ENCODE results near the gene BSG. TPM values are rescaled to one million over a fixed set of nuclear protein-coding genes. Genes with fewer than 3 reads are reported as not detected.

BSG gene
- total RNA-seq, 4 donors from 2014 or later: 182 to 408 (median 289) TPM

DNA sequence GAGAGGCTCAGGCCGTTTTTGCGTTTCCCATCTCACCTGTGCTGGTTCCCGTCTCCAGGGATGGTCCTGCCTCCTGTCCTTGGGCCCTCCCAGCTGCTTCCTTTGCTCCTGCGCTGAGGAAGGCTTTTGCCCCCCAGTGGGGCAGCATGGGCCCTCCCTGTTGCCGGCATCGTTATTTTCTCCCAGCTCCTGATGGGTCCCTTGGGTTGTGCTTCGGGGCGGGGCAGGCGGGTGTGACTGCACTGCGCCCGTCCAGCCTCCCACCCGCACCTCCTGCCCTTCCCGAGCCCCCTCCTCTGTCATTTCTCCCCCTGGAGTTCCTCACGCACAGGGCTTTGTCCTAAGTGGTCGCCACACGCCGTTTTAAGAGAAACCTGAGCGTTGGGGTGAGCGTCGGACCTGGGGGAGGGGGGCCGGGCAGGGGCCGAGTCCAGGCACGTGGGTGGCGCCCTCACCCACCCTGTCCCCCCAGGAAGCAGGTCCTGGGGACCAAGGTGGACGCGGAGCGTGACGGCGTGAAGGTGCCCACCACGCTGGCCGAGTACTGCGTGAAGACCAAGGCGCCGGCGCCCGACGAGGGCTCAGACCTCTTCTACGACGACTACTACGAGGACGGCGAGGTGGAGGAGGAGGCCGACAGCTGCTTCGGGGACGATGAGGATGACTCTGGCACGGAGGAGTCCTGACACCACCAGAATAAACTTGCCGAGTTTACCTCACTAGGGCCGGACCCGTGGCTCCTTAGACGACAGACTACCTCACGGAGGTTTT lies 31.3 kb upstream of the BSG start:
- no peak for DNase-seq
- H3K4me1 ChIP-seq: peaks cover 0 to 4% (median 0%) of the 10 kb centered on the region in 3 donors
- H3K9me3 ChIP-seq: no peaks in the 10 kb centered on the region
- WGBS, 2 donors: 86 to 90% methylated on average over 23 to 27 of the region's 51 CpGs
- H3K27ac ChIP-seq: no peak overlapping the region
- no peaks in the 10 kb centered on the region for H3K27me3 ChIP-seq
- intact Hi-C loops (cut with DNase I): no loop called here
- TF ChIP-seq, protein P1, sequence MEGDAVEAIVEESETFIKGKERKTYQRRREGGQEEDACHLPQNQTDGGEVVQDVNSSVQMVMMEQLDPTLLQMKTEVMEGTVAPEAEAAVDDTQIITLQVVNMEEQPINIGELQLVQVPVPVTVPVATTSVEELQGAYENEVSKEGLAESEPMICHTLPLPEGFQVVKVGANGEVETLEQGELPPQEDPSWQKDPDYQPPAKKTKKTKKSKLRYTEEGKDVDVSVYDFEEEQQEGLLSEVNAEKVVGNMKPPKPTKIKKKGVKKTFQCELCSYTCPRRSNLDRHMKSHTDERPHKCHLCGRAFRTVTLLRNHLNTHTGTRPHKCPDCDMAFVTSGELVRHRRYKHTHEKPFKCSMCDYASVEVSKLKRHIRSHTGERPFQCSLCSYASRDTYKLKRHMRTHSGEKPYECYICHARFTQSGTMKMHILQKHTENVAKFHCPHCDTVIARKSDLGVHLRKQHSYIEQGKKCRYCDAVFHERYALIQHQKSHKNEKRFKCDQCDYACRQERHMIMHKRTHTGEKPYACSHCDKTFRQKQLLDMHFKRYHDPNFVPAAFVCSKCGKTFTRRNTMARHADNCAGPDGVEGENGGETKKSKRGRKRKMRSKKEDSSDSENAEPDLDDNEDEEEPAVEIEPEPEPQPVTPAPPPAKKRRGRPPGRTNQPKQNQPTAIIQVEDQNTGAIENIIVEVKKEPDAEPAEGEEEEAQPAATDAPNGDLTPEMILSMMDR (IDR thresholded peaks at IDR 0.05): no peak
- TF ChIP-seq POLR2A (IDR thresholded peaks at IDR 0.05): no peak
- H3K36me3 ChIP-seq: peaks cover 17 to 63% (median 46%) of the 10 kb centered on the region in 3 donors
- H3K4me3 ChIP-seq: no peak overlapping the region

DNA sequence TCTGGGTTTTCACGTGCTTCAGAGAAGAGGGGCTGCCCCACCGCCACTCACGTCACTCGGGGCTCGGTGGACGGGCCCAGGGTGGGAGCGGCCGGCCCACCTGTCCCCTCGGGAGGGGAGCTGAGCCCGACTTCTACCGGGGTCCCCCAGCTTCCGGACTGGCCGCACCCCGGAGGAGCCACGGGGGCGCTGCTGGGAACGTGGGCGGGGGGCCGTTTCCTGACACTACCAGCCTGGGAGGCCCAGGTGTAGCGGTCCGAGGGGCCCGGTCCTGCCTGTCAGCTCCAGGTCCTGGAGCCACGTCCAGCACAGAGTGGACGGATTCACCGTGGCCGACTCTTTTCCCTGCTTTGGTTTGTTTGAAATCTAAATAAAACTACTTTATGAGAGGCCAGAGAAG lies 30.7 kb upstream of the BSG start:
- no peaks in the 10 kb centered on the region for H3K9me3 ChIP-seq
- H3K36me3 ChIP-seq: peaks cover 11 to 57% (median 39%) of the 10 kb centered on the region in 3 donors
- intact Hi-C loops (cut with DNase I): no loop called here
- 88% methylated on average over 3 of the region's 26 CpGs; no CpG with 5 or more reads in 1 of the 2 donors for WGBS, 2 donors
- peaks cover 0 to 4% (median 0%) of the 10 kb centered on the region in 3 donors for H3K4me1 ChIP-seq
- no peak overlapping the region for H3K4me3 ChIP-seq
- DNase-seq: no peak
- H3K27ac ChIP-seq: no peak overlapping the region
- no peak for TF ChIP-seq POLR2A (IDR thresholded peaks at IDR 0.05)
- TF ChIP-seq, protein P1 (IDR thresholded peaks at IDR 0.05): no peak
- H3K27me3 ChIP-seq: no peaks in the 10 kb centered on the region

DNA sequence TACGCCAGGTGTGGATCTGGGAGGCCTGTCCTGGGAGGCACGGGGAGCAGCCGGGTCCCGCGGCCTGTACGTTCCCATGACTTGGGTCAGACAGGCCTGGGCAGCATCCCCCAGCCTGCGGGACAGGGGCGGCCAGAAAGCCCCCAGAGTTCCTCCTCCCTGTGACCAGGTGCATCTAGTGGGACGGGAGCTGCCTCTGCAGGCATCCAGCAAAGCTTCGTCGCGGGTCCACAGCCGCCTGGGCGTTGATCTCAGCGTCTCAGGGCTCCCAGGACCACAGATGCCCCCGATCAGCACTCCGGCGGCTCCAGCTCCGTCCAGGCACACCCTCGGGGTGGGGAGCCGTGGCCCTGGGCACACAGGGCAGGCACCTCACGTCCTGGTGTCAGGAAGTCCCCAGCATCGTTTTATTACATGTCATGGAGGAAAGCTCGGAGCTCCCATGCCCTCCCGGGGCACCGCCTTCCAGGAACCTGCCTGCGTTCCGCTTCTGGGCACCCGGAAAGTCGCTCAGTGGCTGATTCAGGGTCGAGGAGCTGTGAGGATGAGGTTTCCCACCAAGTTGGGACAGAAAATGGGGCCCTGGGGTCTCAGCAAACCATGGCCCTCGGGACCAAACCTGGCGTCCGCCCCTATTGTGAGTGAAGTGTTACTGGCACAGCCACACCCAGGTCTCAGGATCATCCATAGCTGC lies 30.1 kb upstream of the BSG start:
- Histone ChIP-seq H3K36me3 (peaks cover 6 to 51% (median 34%) of the 10 kb centered on the region in 3 donors), H3K27ac (no peak overlapping the region), H3K4me1 (peaks cover 0 to 4% (median 0%) of the 10 kb centered on the region in 3 donors), H3K27me3 (no peaks in the 10 kb centered on the region), H3K9me3 (no peaks in the 10 kb centered on the region), H3K4me3 (no peak overlapping the region)
- no peak for TF ChIP-seq POLR2A (IDR thresholded peaks at IDR 0.05)
- TF ChIP-seq, protein P1 (IDR thresholded peaks at IDR 0.05): no peak
- WGBS, 2 donors: 98% methylated on average over 8 of the region's 34 CpGs; no CpG with 5 or more reads in 1 of the 2 donors
- intact Hi-C loops (cut with DNase I): no loop called here
- DNase-seq: no peak

DNA sequence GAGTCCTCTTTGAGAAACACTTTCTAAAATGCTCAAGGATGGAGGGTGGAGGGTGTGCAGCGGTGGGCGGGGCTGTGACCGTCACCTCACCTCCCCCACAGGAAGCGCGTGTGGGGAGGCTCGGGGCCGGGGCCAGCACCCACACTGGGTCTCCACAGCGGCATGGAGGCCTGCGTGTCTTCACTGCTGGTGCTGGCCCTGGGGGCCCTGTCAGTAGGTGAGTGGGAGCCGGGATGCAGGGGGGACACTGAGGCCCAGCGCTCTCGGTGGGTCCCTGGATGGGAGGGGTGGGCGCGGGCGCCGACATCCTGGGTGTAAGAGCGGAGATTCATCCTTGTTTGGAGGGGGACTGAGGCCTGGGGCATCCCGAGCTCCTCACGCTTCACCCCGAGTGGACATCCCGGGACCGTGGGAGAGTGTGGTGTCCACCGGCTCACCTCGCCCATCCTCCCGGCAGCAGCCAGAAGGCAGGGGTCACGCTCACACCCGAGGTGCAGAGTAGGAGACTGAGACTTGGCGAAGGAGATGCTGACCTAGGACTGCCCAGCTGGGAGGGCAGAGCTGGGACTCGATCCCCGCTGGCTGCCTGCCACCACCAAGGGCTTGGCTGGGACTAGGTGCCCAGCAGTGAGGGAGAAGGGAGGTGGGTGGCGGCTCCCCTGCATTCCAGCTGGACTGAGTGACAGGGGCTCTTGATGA lies 28.3 kb upstream of the BSG start, which contains the start of gene GZMM:
Gene GZMM, plus strand, starts transcription at position 144 of the 699 bp plus-strand sequence. Its CDS starts 19 bp downstream, at position 163.
- Histone ChIP-seq H3K36me3 (peaks cover 0 to 35% (median 25%) of the 10 kb centered on the region in 3 donors), H3K4me1 (peaks cover 0 to 4% (median 0%) of the 10 kb centered on the region in 3 donors), H3K9me3 (no peaks in the 10 kb centered on the region), H3K27ac (no peak within 1 kb of the TSS), H3K4me3 (peak within 1 kb of the TSS in 2 of 4 donors; percentile 21 to 26), H3K27me3 (peaks cover 0 to 11% (median 0%) of the 10 kb centered on the region in 4 donors)
- no peak for DNase-seq
- TF ChIP-seq, protein P1 (IDR thresholded peaks at IDR 0.05): no peak
- no peak for TF ChIP-seq POLR2A (IDR thresholded peaks at IDR 0.05)
- WGBS, 2 donors: 39 to 54% methylated on average over 7 to 16 of the region's 31 CpGs
- intact Hi-C loops (cut with DNase I): no loop called here
